Activated naive CD8-positive, alpha-beta T cell treated with anti-CD3 and anti-CD28 coated beads, Interleukin-2, amount 50 U/mL, for 24 hours (primary cell): ENCODE results near the gene KIF1B.

Source experiments
- ATAC-seq: fragments of 150-1000 bp; cut with Tn5 transposase; one replicate; pipeline ENCODE4 v1.10.0; 2021
- DNase-seq: peaks from one replicate; pipeline ENCODE4 v3.0.0; 2021
- H3K27ac Mint-ChIP-seq: one replicate; pipeline ENCODE4 v1.8.0; 2021; ENCODE audit warnings: mild to moderate bottlenecking, mixed read lengths
- H3K27me3 Mint-ChIP-seq: one replicate; pipeline ENCODE4 v1.8.0; 2021; ENCODE audit warnings: mixed read lengths
- H3K36me3 Mint-ChIP-seq: one replicate; pipeline ENCODE4 v1.8.0; 2021; ENCODE audit warnings: low read depth, mixed read lengths
- H3K4me1 Mint-ChIP-seq: one replicate; pipeline ENCODE4 v1.8.0; 2021; ENCODE audit warnings: mixed read lengths
- H3K4me3 Mint-ChIP-seq: one replicate; pipeline ENCODE4 v1.8.0; 2021; ENCODE audit warnings: mild to moderate bottlenecking, moderate library complexity, mixed read lengths
- H3K9me3 Mint-ChIP-seq: one replicate; pipeline ENCODE4 v1.8.0; 2021; ENCODE audit warnings: mixed read lengths

Gene KIF1B

GRCh38 chr1:10380594-10381275, 170.4 kb downstream of the KIF1B start:
- DNase-seq, result no peak
- Mint-ChIP-seq H3K4me3 (no peak overlapping the region), H3K4me1 (no peaks in the 10 kb centered on the region)

GRCh38 chr1:10383630-10384029, 173.3 kb downstream of the KIF1B start:
- no peak for ATAC-seq
- Mint-ChIP-seq H3K4me1 (peaks cover 4% of the 10 kb centered on the region), H3K9me3 (no peaks in the 10 kb centered on the region), H3K4me3 (no peak overlapping the region), H3K27ac (no peak overlapping the region), H3K36me3 (no peaks in the 10 kb centered on the region), H3K27me3 (no peaks in the 10 kb centered on the region)
- DNase-seq, result no peak

More at GRCh38 chr1:10380594-10381275, 170.4 kb downstream of the KIF1B start:
- Mint-ChIP-seq H3K9me3 (no peaks in the 10 kb centered on the region), H3K27me3 (no peaks in the 10 kb centered on the region), H3K27ac (no peak overlapping the region), H3K36me3 (no peaks in the 10 kb centered on the region)
- no peak for ATAC-seq

GRCh38 chr1:10384219-10384618, 173.8 kb downstream of the KIF1B start:
- ATAC-seq, result no peak
- Mint-ChIP-seq H3K36me3 (no peaks in the 10 kb centered on the region), H3K9me3 (no peaks in the 10 kb centered on the region), H3K4me1 (peaks cover 4% of the 10 kb centered on the region), H3K27me3 (no peaks in the 10 kb centered on the region), H3K27ac (no peak overlapping the region), H3K4me3 (no peak overlapping the region)
- no peak for DNase-seq

GRCh38 chr1:10386761-10387676, 176.6 kb downstream of the KIF1B start:
- no peak for DNase-seq

GRCh38 chr1:10387677-10388386, 177.5 kb downstream of the KIF1B start:
- H3K27ac Mint-ChIP-seq, result no peak overlapping the region
- ATAC-seq, result no peak
- H3K4me1 Mint-ChIP-seq, result peaks cover 4% of the 10 kb centered on the region
- no peak for DNase-seq
- H3K27me3 Mint-ChIP-seq, result no peaks in the 10 kb centered on the region
- no peak overlapping the region for H3K4me3 Mint-ChIP-seq
- H3K9me3 Mint-ChIP-seq, result no peaks in the 10 kb centered on the region
- no peaks in the 10 kb centered on the region for H3K36me3 Mint-ChIP-seq

More at GRCh38 chr1:10386761-10387676, 176.6 kb downstream of the KIF1B start:
- peaks cover 4% of the 10 kb centered on the region for H3K4me1 Mint-ChIP-seq
- no peak overlapping the region for H3K27ac Mint-ChIP-seq
- no peaks in the 10 kb centered on the region for H3K27me3 Mint-ChIP-seq
- no peaks in the 10 kb centered on the region for H3K9me3 Mint-ChIP-seq
- no peak for ATAC-seq
- no peak overlapping the region for H3K4me3 Mint-ChIP-seq
- no peaks in the 10 kb centered on the region for H3K36me3 Mint-ChIP-seq

- Mint-ChIP-seq H3K4me1 (peaks cover 4% of the 10 kb centered on the region), H3K36me3 (no peaks in the 10 kb centered on the region), H3K27ac (no peak overlapping the region), H3K4me3 (no peak overlapping the region), H3K9me3 (no peaks in the 10 kb centered on the region), H3K27me3 (no peaks in the 10 kb centered on the region)
- DNase-seq (no peak), ATAC-seq (no peak)
Observed at GRCh38 chr1:10388387-10388715, 178.0 kb downstream of the KIF1B start.

- Mint-ChIP-seq H3K27me3 (no peaks in the 10 kb centered on the region), H3K4me1 (peaks cover 4% of the 10 kb centered on the region), H3K9me3 (no peaks in the 10 kb centered on the region), H3K27ac (no peak overlapping the region), H3K36me3 (no peaks in the 10 kb centered on the region), H3K4me3 (no peak overlapping the region)
- ATAC-seq (no peak), DNase-seq (no peak)
Observed at GRCh38 chr1:10389271-10389973, 179.1 kb downstream of the KIF1B start.

GRCh38 chr1:10396870-10397269, 186.5 kb downstream of the KIF1B start:
- no peak for ATAC-seq
- no peaks in the 10 kb centered on the region for H3K27me3 Mint-ChIP-seq
- H3K9me3 Mint-ChIP-seq, result no peaks in the 10 kb centered on the region
- H3K36me3 Mint-ChIP-seq, result peaks cover 12% of the 10 kb centered on the region
- H3K4me3 Mint-ChIP-seq, result no peak overlapping the region
- H3K4me1 Mint-ChIP-seq, result peaks cover 23% of the 10 kb centered on the region
- no peak overlapping the region for H3K27ac Mint-ChIP-seq
- no peak for DNase-seq

- peak overlapping the region; percentile 67 for H3K27ac Mint-ChIP-seq
- no peaks in the 10 kb centered on the region for H3K27me3 Mint-ChIP-seq
- H3K9me3 Mint-ChIP-seq, result no peaks in the 10 kb centered on the region
- ATAC-seq (peak; percentile 54), DNase-seq (no peak)
- peaks cover 30% of the 10 kb centered on the region for H3K4me1 Mint-ChIP-seq
- H3K4me3 Mint-ChIP-seq, result peak overlapping the region; percentile 87
- H3K36me3 Mint-ChIP-seq, result peaks cover 20% of the 10 kb centered on the region
Observed at GRCh38 chr1:10398278-10398733, 187.9 kb downstream of the KIF1B start.

- Mint-ChIP-seq H3K27me3 (no peaks in the 10 kb centered on the region), H3K4me1 (peaks cover 30% of the 10 kb centered on the region), H3K4me3 (peak within 1 kb of the TSS; percentile 87), H3K9me3 (no peaks in the 10 kb centered on the region), H3K36me3 (peaks cover 26% of the 10 kb centered on the region), H3K27ac (peak within 1 kb of the TSS; percentile 83)
- DNase-seq (peak; percentile 98), ATAC-seq (peak; percentile 99)
Observed at GRCh38 chr1:10398734-10399443, 188.5 kb downstream of the KIF1B start, which contains the start of gene PGD. PGD (plus strand) TSS chr1:10399064; CDS start chr1:10399118, 54 bp downstream.

GRCh38 chr1:10399444-10399941, 189.1 kb downstream of the KIF1B start:
- DNase-seq (peak; percentile 34), ATAC-seq (no peak)
- Mint-ChIP-seq H3K4me1 (peaks cover 30% of the 10 kb centered on the region), H3K4me3 (peak overlapping the region; percentile 87), H3K27ac (peak overlapping the region; percentile 83), H3K9me3 (no peaks in the 10 kb centered on the region), H3K36me3 (peaks cover 31% of the 10 kb centered on the region), H3K27me3 (no peaks in the 10 kb centered on the region)

GRCh38 chr1:10400013-10400412, 189.6 kb downstream of the KIF1B start:
- peak overlapping the region; percentile 83 for H3K27ac Mint-ChIP-seq

GRCh38 chr1:10401281-10401680, 190.9 kb downstream of the KIF1B start:
- Mint-ChIP-seq H3K36me3 (peaks cover 38% of the 10 kb centered on the region), H3K27ac (no peak overlapping the region), H3K4me1 (peaks cover 30% of the 10 kb centered on the region), H3K9me3 (no peaks in the 10 kb centered on the region), H3K27me3 (no peaks in the 10 kb centered on the region), H3K4me3 (no peak overlapping the region)
- DNase-seq (no peak), ATAC-seq (no peak)

More at GRCh38 chr1:10400013-10400412, 189.6 kb downstream of the KIF1B start:
- Mint-ChIP-seq H3K36me3 (peaks cover 34% of the 10 kb centered on the region), H3K4me1 (peaks cover 30% of the 10 kb centered on the region), H3K27me3 (no peaks in the 10 kb centered on the region), H3K9me3 (no peaks in the 10 kb centered on the region), H3K4me3 (peak overlapping the region; percentile 87)
- ATAC-seq, result no peak
- DNase-seq, result no peak
